ENCODE data around the gene NPTN. TPM values are rescaled to one million over a fixed set of nuclear protein-coding genes. Genes with fewer than 3 reads are reported as not detected.

Gene NPTN
- polyA plus RNA-seq, 1 donor (not counting 4 experiments of a cell fraction or from before 2014, with no cell fraction given): 223 TPM

GRCh38 chr15:73608941-73609340 is 24.2 kb downstream of the NPTN start:
- Histone ChIP-seq H3K27me3 (ENCODE audit: control insufficient read depth, extremely low read depth, insufficient read depth, low read length) (no peaks in the 10 kb centered on the region), H4K20me1 (ENCODE audit: control insufficient read depth, extremely low read depth, insufficient read depth, low read length) (peaks cover 7% of the 10 kb centered on the region), H3K79me2 (ENCODE audit: control insufficient read depth, insufficient read depth, low read length) (peaks cover 99% of the 10 kb centered on the region), H3K27ac (ENCODE audit: control insufficient read depth, insufficient read depth, low read length) (no peak overlapping the region), H3K36me3 (ENCODE audit: control insufficient read depth in 2 of 2, extremely low read depth in 1 of 2, insufficient read depth in 2 of 2, low read length in 2 of 2) (peaks cover 0 to 4% of the 10 kb centered on the region in 2 experiments), H3K9me3 (ENCODE audit: control insufficient read depth, low read depth, low read length) (no peaks in the 10 kb centered on the region), H3K4me1 (ENCODE audit: control insufficient read depth, extremely low read depth, insufficient read depth, low read length) (peaks cover 12% of the 10 kb centered on the region), H3K9ac (ENCODE audit: control insufficient read depth, extremely low read depth, insufficient read depth, low read length) (no peak overlapping the region), H3K4me3 (ENCODE audit: control insufficient read depth in 2 of 3, extremely low read depth in 1 of 3, insufficient read depth in 2 of 3, low read depth in 1 of 3, low read length in 3 of 3) (no peak overlapping the region), H3K4me2 (ENCODE audit: control insufficient read depth, extremely low read depth, insufficient read depth, low read depth, low read length) (no peak overlapping the region), H2AFZ (ENCODE audit: control insufficient read depth, low read length) (no peak overlapping the region), H3K9me1 (ENCODE audit: control insufficient read depth, extremely low read depth, insufficient read depth, low read length) (no peaks in the 10 kb centered on the region)
- dilution Hi-C loops (cut with MboI; ENCODE audit: extremely low pct_ligation_motif_present, low sequenced_read_pairs): no loop called here
- DNase-seq (ENCODE audit: low read depth, low spot score) (no peak), FAIRE-seq (no peak)
- TF ChIP-seq CTCF (optimal IDR thresholded peaks at IDR 0.05 in 1 of 3, IDR thresholded peaks at IDR 0.05 in 1 of 3, conservative IDR thresholded peaks at IDR 0.05 in 1 of 3; ENCODE audit: extremely low read depth in 1 of 3, insufficient read depth in 2 of 3, low read length in 3 of 3) (no peak), EZH2 (IDR thresholded peaks at IDR 0.05; ENCODE audit: low read length) (no peak)

- DNase-seq (ENCODE audit: low read depth, low spot score): no peak
- peaks cover 7% of the 10 kb centered on the region for H4K20me1 ChIP-seq (ENCODE audit: control insufficient read depth, extremely low read depth, insufficient read depth, low read length)
- no peak overlapping the region for H3K9ac ChIP-seq (ENCODE audit: control insufficient read depth, extremely low read depth, insufficient read depth, low read length)
- H3K79me2 ChIP-seq (ENCODE audit: control insufficient read depth, insufficient read depth, low read length): peaks cover 99% of the 10 kb centered on the region
- no peaks in the 10 kb centered on the region for H3K9me3 ChIP-seq (ENCODE audit: control insufficient read depth, low read depth, low read length)
- H3K27me3 ChIP-seq (ENCODE audit: control insufficient read depth, extremely low read depth, insufficient read depth, low read length): no peaks in the 10 kb centered on the region
- dilution Hi-C loops (cut with MboI; ENCODE audit: extremely low pct_ligation_motif_present, low sequenced_read_pairs): no loop called here
- H3K36me3 ChIP-seq (ENCODE audit: control insufficient read depth in 2 of 2, extremely low read depth in 1 of 2, insufficient read depth in 2 of 2, low read length in 2 of 2): peaks cover 0 to 4% of the 10 kb centered on the region in 2 experiments
- H3K4me1 ChIP-seq (ENCODE audit: control insufficient read depth, extremely low read depth, insufficient read depth, low read length): peaks cover 12% of the 10 kb centered on the region
- FAIRE-seq: no peak
- H3K27ac ChIP-seq (ENCODE audit: control insufficient read depth, insufficient read depth, low read length): no peak overlapping the region
- no peaks in the 10 kb centered on the region for H3K9me1 ChIP-seq (ENCODE audit: control insufficient read depth, extremely low read depth, insufficient read depth, low read length)
- no peak overlapping the region for H3K4me3 ChIP-seq (ENCODE audit: control insufficient read depth in 2 of 3, extremely low read depth in 1 of 3, insufficient read depth in 2 of 3, low read depth in 1 of 3, low read length in 3 of 3)
- TF ChIP-seq CTCF (optimal IDR thresholded peaks at IDR 0.05 in 1 of 3, IDR thresholded peaks at IDR 0.05 in 1 of 3, conservative IDR thresholded peaks at IDR 0.05 in 1 of 3; ENCODE audit: extremely low read depth in 1 of 3, insufficient read depth in 2 of 3, low read length in 3 of 3): no peak
- H2AFZ ChIP-seq (ENCODE audit: control insufficient read depth, low read length): no peak overlapping the region
- no peak overlapping the region for H3K4me2 ChIP-seq (ENCODE audit: control insufficient read depth, extremely low read depth, insufficient read depth, low read depth, low read length)
Measured at GRCh38 chr15:73608475-73608874, 24.7 kb downstream of the NPTN start.

All from keratinocyte (primary cell).